ENCODE results near the gene LDHD. TPM values are rescaled to one million over a fixed set of nuclear protein-coding genes. Genes with fewer than 3 reads are reported as not detected.

LDHD gene
- total and polyA plus RNA-seq, 9 of the 15 experiments (the other 6 are each of a cell fraction or from before 2014, with no cell fraction given) = 0.19 to 0.86 (median 0.54) TPM; not detected in 3

DNA sequence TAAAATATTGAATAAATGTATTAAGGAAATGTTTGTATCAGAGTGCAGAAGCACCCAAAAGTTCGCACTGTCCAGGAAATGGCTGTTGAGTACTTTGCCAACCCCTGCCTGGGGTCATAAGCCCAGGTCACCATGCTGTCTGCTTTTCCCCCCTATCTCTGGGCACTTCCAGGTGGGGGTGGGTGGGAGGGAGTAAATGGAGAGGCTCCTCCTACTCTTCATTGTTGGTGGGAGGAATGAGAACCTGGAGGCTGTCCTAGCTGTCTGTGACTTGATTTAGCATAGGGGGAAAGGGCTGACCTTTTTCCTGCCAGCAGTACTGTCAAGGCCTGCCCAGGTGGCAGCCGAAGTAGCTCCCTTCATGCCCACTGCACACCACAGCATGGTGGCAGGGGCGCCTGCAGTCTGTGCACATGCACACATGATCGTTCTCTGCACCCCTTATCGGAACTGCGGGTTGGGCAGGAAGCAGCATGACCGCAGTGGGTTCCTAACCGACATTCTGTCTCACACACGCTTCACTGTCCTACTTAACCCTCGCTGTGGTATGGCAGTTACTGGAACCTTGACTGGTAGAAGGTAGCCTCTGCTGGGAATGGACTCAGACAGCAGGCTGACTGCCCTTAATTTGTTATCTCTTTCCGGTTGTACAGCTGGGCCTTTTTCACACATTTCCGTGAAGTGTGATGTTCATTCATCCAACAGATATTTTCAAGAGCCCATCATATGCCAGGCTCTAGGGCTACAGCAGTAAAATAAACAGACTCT lies 41.5 kb downstream of the LDHD start (continued):
- TF ChIP-seq, protein P1, sequence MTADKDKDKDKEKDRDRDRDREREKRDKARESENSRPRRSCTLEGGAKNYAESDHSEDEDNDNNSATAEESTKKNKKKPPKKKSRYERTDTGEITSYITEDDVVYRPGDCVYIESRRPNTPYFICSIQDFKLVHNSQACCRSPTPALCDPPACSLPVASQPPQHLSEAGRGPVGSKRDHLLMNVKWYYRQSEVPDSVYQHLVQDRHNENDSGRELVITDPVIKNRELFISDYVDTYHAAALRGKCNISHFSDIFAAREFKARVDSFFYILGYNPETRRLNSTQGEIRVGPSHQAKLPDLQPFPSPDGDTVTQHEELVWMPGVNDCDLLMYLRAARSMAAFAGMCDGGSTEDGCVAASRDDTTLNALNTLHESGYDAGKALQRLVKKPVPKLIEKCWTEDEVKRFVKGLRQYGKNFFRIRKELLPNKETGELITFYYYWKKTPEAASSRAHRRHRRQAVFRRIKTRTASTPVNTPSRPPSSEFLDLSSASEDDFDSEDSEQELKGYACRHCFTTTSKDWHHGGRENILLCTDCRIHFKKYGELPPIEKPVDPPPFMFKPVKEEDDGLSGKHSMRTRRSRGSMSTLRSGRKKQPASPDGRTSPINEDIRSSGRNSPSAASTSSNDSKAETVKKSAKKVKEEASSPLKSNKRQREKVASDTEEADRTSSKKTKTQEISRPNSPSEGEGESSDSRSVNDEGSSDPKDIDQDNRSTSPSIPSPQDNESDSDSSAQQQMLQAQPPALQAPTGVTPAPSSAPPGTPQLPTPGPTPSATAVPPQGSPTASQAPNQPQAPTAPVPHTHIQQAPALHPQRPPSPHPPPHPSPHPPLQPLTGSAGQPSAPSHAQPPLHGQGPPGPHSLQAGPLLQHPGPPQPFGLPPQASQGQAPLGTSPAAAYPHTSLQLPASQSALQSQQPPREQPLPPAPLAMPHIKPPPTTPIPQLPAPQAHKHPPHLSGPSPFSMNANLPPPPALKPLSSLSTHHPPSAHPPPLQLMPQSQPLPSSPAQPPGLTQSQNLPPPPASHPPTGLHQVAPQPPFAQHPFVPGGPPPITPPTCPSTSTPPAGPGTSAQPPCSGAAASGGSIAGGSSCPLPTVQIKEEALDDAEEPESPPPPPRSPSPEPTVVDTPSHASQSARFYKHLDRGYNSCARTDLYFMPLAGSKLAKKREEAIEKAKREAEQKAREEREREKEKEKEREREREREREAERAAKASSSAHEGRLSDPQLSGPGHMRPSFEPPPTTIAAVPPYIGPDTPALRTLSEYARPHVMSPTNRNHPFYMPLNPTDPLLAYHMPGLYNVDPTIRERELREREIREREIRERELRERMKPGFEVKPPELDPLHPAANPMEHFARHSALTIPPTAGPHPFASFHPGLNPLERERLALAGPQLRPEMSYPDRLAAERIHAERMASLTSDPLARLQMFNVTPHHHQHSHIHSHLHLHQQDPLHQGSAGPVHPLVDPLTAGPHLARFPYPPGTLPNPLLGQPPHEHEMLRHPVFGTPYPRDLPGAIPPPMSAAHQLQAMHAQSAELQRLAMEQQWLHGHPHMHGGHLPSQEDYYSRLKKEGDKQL (CRISPR knock-in tag; IDR thresholded peaks at IDR 0.05; ENCODE audit: borderline replicate concordance) = no peak
- TF ChIP-seq, protein P2, sequence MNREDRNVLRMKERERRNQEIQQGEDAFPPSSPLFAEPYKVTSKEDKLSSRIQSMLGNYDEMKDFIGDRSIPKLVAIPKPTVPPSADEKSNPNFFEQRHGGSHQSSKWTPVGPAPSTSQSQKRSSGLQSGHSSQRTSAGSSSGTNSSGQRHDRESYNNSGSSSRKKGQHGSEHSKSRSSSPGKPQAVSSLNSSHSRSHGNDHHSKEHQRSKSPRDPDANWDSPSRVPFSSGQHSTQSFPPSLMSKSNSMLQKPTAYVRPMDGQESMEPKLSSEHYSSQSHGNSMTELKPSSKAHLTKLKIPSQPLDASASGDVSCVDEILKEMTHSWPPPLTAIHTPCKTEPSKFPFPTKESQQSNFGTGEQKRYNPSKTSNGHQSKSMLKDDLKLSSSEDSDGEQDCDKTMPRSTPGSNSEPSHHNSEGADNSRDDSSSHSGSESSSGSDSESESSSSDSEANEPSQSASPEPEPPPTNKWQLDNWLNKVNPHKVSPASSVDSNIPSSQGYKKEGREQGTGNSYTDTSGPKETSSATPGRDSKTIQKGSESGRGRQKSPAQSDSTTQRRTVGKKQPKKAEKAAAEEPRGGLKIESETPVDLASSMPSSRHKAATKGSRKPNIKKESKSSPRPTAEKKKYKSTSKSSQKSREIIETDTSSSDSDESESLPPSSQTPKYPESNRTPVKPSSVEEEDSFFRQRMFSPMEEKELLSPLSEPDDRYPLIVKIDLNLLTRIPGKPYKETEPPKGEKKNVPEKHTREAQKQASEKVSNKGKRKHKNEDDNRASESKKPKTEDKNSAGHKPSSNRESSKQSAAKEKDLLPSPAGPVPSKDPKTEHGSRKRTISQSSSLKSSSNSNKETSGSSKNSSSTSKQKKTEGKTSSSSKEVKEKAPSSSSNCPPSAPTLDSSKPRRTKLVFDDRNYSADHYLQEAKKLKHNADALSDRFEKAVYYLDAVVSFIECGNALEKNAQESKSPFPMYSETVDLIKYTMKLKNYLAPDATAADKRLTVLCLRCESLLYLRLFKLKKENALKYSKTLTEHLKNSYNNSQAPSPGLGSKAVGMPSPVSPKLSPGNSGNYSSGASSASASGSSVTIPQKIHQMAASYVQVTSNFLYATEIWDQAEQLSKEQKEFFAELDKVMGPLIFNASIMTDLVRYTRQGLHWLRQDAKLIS (CRISPR knock-in tag; IDR thresholded peaks at IDR 0.05) = no peak
- peak; percentile 81 for TF ChIP-seq CBFB (CRISPR knock-in tag; IDR thresholded peaks at IDR 0.05)
- TF ChIP-seq HDAC2 (IDR thresholded peaks at IDR 0.05) = peak; percentile 52; the same call in 1 of the 2 replicates
- no peak for TF ChIP-seq DNMT1 (IDR thresholded peaks at IDR 0.05)
- TF ChIP-seq ZNF134 (CRISPR knock-in tag; conservative IDR thresholded peaks at IDR 0.05) = peak; percentile 45; the same call in 1 of the 2 replicates
- TF ChIP-seq ELF4 (CRISPR knock-in tag; IDR thresholded peaks at IDR 0.05) = peak; percentile 74
- no peak for TF ChIP-seq POLR2H (tag; IDR thresholded peaks at IDR 0.05; ENCODE audit: low read depth)
- peak; percentile 92 for TF ChIP-seq BHLHE40 (IDR thresholded peaks at IDR 0.05; ENCODE audit: low read length)
- no peak for TF ChIP-seq ZNF551 (CRISPR knock-in tag; IDR thresholded peaks at IDR 0.05)
- peak; percentile 57; the same call in 1 of the 2 replicates for TF ChIP-seq MTA3 (IDR thresholded peaks at IDR 0.05; ENCODE audit: borderline replicate concordance)
- no peak for TF ChIP-seq TCF7L2 (IDR thresholded peaks at IDR 0.05; ENCODE audit: low read depth, low read length)
- TF ChIP-seq PURB (CRISPR knock-in tag; IDR thresholded peaks at IDR 0.05; ENCODE audit: low read depth) = no peak
- no peak for TF ChIP-seq FOXJ2 (tag; IDR thresholded peaks at IDR 0.05)
- TF ChIP-seq ZNF24 (IDR thresholded peaks at IDR 0.05) = no peak
- TF ChIP-seq, protein P3, sequence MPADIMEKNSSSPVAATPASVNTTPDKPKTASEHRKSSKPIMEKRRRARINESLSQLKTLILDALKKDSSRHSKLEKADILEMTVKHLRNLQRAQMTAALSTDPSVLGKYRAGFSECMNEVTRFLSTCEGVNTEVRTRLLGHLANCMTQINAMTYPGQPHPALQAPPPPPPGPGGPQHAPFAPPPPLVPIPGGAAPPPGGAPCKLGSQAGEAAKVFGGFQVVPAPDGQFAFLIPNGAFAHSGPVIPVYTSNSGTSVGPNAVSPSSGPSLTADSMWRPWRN (IDR thresholded peaks at IDR 0.05; ENCODE audit: low read depth) = 0 out of 2 replicates have a peak, but pooled peaks have one; percentile 57
- TF ChIP-seq XRCC3 (IDR thresholded peaks at IDR 0.05) = no peak
